ENCODE measurements around the gene CD276.

CD276 gene

DNA sequence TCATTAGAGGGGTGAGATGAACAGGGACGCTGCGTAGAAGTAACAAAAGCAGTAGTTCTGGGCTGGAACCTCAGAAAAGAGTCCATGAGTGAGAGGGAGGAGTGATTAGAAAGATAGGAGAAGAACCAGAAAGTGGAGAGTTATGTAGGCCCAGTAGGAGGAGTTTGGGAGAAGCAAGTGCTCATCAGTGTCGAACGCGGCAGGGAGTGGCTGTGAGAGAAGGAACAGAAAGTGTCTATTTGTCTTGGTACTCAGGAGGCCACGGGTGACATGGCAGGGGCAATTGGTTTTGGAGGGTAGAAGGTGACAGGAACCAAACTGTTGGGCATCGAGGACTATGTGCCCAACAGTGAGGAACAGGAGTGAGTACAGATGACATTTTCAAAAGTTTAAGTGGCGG is 70.3 kb downstream of the CD276 start:
- Histone ChIP-seq H3K79me2 (ENCODE audit: control insufficient read depth, insufficient read depth, low read length) (no peaks in the 10 kb centered on the region), H3K4me2 (ENCODE audit: low read length) (no peak overlapping the region), H3K79me1 (ENCODE audit: low read length) (no peaks in the 10 kb centered on the region), H3K4me1 (ENCODE audit: control insufficient read depth, low read depth, low read length) (peaks cover 12% of the 10 kb centered on the region), H2AK5ac (ENCODE audit: low read length) (no peak overlapping the region), H2BK5ac (ENCODE audit: low read length) (no peak overlapping the region), H3K9ac (ENCODE audit: low read length) (no peak overlapping the region), H3K4me3 (ENCODE audit: low read length) (no peak overlapping the region), H3K36me3 (ENCODE audit: control insufficient read depth, insufficient read depth, low read length) (no peaks in the 10 kb centered on the region), H4K5ac (ENCODE audit: low read length) (no peak overlapping the region), H3K27me3 (ENCODE audit: insufficient read depth, low read length, poor library complexity) (no peaks in the 10 kb centered on the region), H3K18ac (ENCODE audit: low read length) (no peak overlapping the region), H3K56ac (ENCODE audit: low read length) (peak overlapping the region; percentile 76), H2BK15ac (replicated peaks; ENCODE audit: low read depth) (no peak overlapping the region), H3K23ac (ENCODE audit: low read length) (no peak overlapping the region), H3K27ac (ENCODE audit: low read depth, low read length) (no peak overlapping the region), H3K4ac (ENCODE audit: low read depth, low read length) (no peak overlapping the region), H2BK120ac (ENCODE audit: low read depth, low read length) (no peak overlapping the region), H4K8ac (ENCODE audit: low read depth, low read length) (no peak overlapping the region)
- no peak for DNase-seq
- no CpG with 5 or more reads among the region's 8 CpGs for WGBS (ENCODE audit: extremely low coverage, insufficient coverage, low lambda C conversion rate)

GRCh38 chr15:73755481-73755880 is 71.3 kb downstream of the CD276 start:
- Histone ChIP-seq H3K4me3 (ENCODE audit: low read length) (no peak overlapping the region), H2AK5ac (ENCODE audit: low read length) (no peak overlapping the region), H3K56ac (ENCODE audit: low read length) (no peak overlapping the region), H2BK15ac (replicated peaks; ENCODE audit: low read depth) (no peak overlapping the region), H3K9ac (ENCODE audit: low read length) (no peak overlapping the region), H3K79me2 (ENCODE audit: control insufficient read depth, insufficient read depth, low read length) (no peaks in the 10 kb centered on the region), H3K4me2 (ENCODE audit: low read length) (no peak overlapping the region), H3K27me3 (ENCODE audit: insufficient read depth, low read length, poor library complexity) (no peaks in the 10 kb centered on the region), H4K5ac (ENCODE audit: low read length) (no peak overlapping the region), H3K79me1 (ENCODE audit: low read length) (no peaks in the 10 kb centered on the region), H3K18ac (ENCODE audit: low read length) (no peak overlapping the region), H3K4ac (ENCODE audit: low read depth, low read length) (no peak overlapping the region), H3K4me1 (ENCODE audit: control insufficient read depth, low read depth, low read length) (peaks cover 12% of the 10 kb centered on the region), H2BK5ac (ENCODE audit: low read length) (no peak overlapping the region), H3K36me3 (ENCODE audit: control insufficient read depth, insufficient read depth, low read length) (no peaks in the 10 kb centered on the region), H3K27ac (ENCODE audit: low read depth, low read length) (no peak overlapping the region), H2BK120ac (ENCODE audit: low read depth, low read length) (no peak overlapping the region), H4K8ac (ENCODE audit: low read depth, low read length) (no peak overlapping the region), H3K23ac (ENCODE audit: low read length) (no peak overlapping the region)
- no CpG with 5 or more reads among the region's 5 CpGs for WGBS (ENCODE audit: extremely low coverage, insufficient coverage, low lambda C conversion rate)
- DNase-seq, result no peak

DNA sequence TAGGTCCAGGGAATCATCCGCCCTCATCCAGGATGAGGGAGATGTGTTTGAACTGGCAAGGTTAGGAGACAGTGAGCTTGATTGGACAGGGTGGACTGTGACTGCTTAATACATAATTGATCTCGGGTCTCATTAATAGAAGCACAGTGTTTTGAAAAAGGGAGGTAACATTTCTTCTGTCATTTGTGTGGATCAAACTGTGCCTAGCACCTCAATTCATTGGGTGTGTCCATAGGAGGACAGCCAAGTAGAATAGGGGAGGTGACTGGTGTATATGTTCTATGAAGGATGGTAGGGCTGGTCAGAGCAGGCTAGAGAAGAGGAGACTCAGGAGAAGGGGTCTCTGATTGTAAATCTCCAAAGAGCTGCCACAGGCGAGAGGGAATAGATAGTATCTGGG is 71.8 kb downstream of the CD276 start:
- Histone ChIP-seq H2BK120ac (ENCODE audit: low read depth, low read length) (no peak overlapping the region), H3K23ac (ENCODE audit: low read length) (no peak overlapping the region), H3K4me3 (ENCODE audit: low read length) (no peak overlapping the region), H3K79me1 (ENCODE audit: low read length) (no peaks in the 10 kb centered on the region), H4K8ac (ENCODE audit: low read depth, low read length) (no peak overlapping the region), H3K4ac (ENCODE audit: low read depth, low read length) (no peak overlapping the region), H3K79me2 (ENCODE audit: control insufficient read depth, insufficient read depth, low read length) (no peaks in the 10 kb centered on the region), H3K9ac (ENCODE audit: low read length) (no peak overlapping the region), H2AK5ac (ENCODE audit: low read length) (no peak overlapping the region), H3K27ac (ENCODE audit: low read depth, low read length) (no peak overlapping the region), H3K4me2 (ENCODE audit: low read length) (no peak overlapping the region), H3K56ac (ENCODE audit: low read length) (no peak overlapping the region), H3K27me3 (ENCODE audit: insufficient read depth, low read length, poor library complexity) (no peaks in the 10 kb centered on the region), H3K4me1 (ENCODE audit: control insufficient read depth, low read depth, low read length) (peaks cover 12% of the 10 kb centered on the region), H2BK5ac (ENCODE audit: low read length) (no peak overlapping the region), H2BK15ac (replicated peaks; ENCODE audit: low read depth) (no peak overlapping the region), H4K5ac (ENCODE audit: low read length) (no peak overlapping the region), H3K18ac (ENCODE audit: low read length) (no peak overlapping the region), H3K36me3 (ENCODE audit: control insufficient read depth, insufficient read depth, low read length) (no peaks in the 10 kb centered on the region)
- no peak for DNase-seq
- no CpG with 5 or more reads among the region's 3 CpGs for WGBS (ENCODE audit: extremely low coverage, insufficient coverage, low lambda C conversion rate)

GRCh38 chr15:73756390-73756789 is 72.2 kb downstream of the CD276 start:
- H3K27ac ChIP-seq (ENCODE audit: low read depth, low read length), result no peak overlapping the region
- no peak overlapping the region for H3K4me3 ChIP-seq (ENCODE audit: low read length)
- no peak overlapping the region for H3K18ac ChIP-seq (ENCODE audit: low read length)
- no peak overlapping the region for H3K4ac ChIP-seq (ENCODE audit: low read depth, low read length)
- H2BK120ac ChIP-seq (ENCODE audit: low read depth, low read length), result no peak overlapping the region
- peaks cover 11% of the 10 kb centered on the region for H3K4me1 ChIP-seq (ENCODE audit: control insufficient read depth, low read depth, low read length)
- no peak overlapping the region for H2BK15ac ChIP-seq (replicated peaks; ENCODE audit: low read depth)
- no peak overlapping the region for H4K5ac ChIP-seq (ENCODE audit: low read length)
- no peaks in the 10 kb centered on the region for H3K79me1 ChIP-seq (ENCODE audit: low read length)
- H2AK5ac ChIP-seq (ENCODE audit: low read length), result no peak overlapping the region
- WGBS (ENCODE audit: extremely low coverage, insufficient coverage, low lambda C conversion rate), result no CpG with 5 or more reads among the region's 2 CpGs
- H2BK5ac ChIP-seq (ENCODE audit: low read length), result no peak overlapping the region
- H3K9ac ChIP-seq (ENCODE audit: low read length), result no peak overlapping the region
- no peak for DNase-seq
- no peaks in the 10 kb centered on the region for H3K36me3 ChIP-seq (ENCODE audit: control insufficient read depth, insufficient read depth, low read length)
- no peak overlapping the region for H3K23ac ChIP-seq (ENCODE audit: low read length)
- no peaks in the 10 kb centered on the region for H3K27me3 ChIP-seq (ENCODE audit: insufficient read depth, low read length, poor library complexity)
- H3K56ac ChIP-seq (ENCODE audit: low read length), result no peak overlapping the region
- no peaks in the 10 kb centered on the region for H3K79me2 ChIP-seq (ENCODE audit: control insufficient read depth, insufficient read depth, low read length)
- no peak overlapping the region for H3K4me2 ChIP-seq (ENCODE audit: low read length)
- no peak overlapping the region for H4K8ac ChIP-seq (ENCODE audit: low read depth, low read length)

GRCh38 chr15:73756947-73757513 is 72.8 kb downstream of the CD276 start:
- H3K9ac ChIP-seq (ENCODE audit: low read length), result no peak overlapping the region
- no peak overlapping the region for H2AK5ac ChIP-seq (ENCODE audit: low read length)
- H2BK5ac ChIP-seq (ENCODE audit: low read length), result no peak overlapping the region
- peaks cover 9% of the 10 kb centered on the region for H3K4me1 ChIP-seq (ENCODE audit: control insufficient read depth, low read depth, low read length)
- no peaks in the 10 kb centered on the region for H3K79me1 ChIP-seq (ENCODE audit: low read length)
- H2BK120ac ChIP-seq (ENCODE audit: low read depth, low read length), result no peak overlapping the region
- no CpG with 5 or more reads among the region's 3 CpGs for WGBS (ENCODE audit: extremely low coverage, insufficient coverage, low lambda C conversion rate)
- no peak overlapping the region for H2BK15ac ChIP-seq (replicated peaks; ENCODE audit: low read depth)
- H3K18ac ChIP-seq (ENCODE audit: low read length), result no peak overlapping the region
- H4K5ac ChIP-seq (ENCODE audit: low read length), result no peak overlapping the region
- no peaks in the 10 kb centered on the region for H3K79me2 ChIP-seq (ENCODE audit: control insufficient read depth, insufficient read depth, low read length)
- H3K23ac ChIP-seq (ENCODE audit: low read length), result no peak overlapping the region
- H3K56ac ChIP-seq (ENCODE audit: low read length), result no peak overlapping the region
- no peak overlapping the region for H3K4me2 ChIP-seq (ENCODE audit: low read length)
- H4K8ac ChIP-seq (ENCODE audit: low read depth, low read length), result no peak overlapping the region
- no peak overlapping the region for H3K4me3 ChIP-seq (ENCODE audit: low read length)
- no peak for DNase-seq
- H3K36me3 ChIP-seq (ENCODE audit: control insufficient read depth, insufficient read depth, low read length), result no peaks in the 10 kb centered on the region
- H3K27me3 ChIP-seq (ENCODE audit: insufficient read depth, low read length, poor library complexity), result no peaks in the 10 kb centered on the region
- H3K27ac ChIP-seq (ENCODE audit: low read depth, low read length), result no peak overlapping the region
- no peak overlapping the region for H3K4ac ChIP-seq (ENCODE audit: low read depth, low read length)

DNA sequence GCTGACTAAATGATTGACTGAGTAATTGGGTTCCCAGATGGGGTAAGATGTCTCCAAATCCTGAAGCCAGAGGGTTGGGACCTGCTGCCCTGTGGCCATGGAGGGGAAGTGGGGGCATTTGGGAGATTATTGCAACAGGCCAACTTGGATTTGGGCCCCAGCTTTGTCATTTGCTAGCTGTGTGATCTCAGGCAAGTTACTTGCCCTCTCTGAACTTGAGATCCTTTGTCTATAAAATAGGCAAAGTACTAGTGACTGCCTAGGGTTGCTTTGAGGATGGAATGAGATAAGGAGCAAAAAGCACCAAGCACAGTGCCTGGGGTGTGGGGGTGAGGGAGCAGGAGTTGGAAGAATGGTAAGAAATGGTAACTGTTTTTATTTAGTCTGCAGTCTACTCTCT is 73.4 kb downstream of the CD276 start:
- no peak overlapping the region for H2AK5ac ChIP-seq (ENCODE audit: low read length)
- no peak overlapping the region for H3K4me2 ChIP-seq (ENCODE audit: low read length)
- no peak overlapping the region for H3K4me3 ChIP-seq (ENCODE audit: low read length)
- no peaks in the 10 kb centered on the region for H3K27me3 ChIP-seq (ENCODE audit: insufficient read depth, low read length, poor library complexity)
- no peak overlapping the region for H3K18ac ChIP-seq (ENCODE audit: low read length)
- H3K79me2 ChIP-seq (ENCODE audit: control insufficient read depth, insufficient read depth, low read length), result no peaks in the 10 kb centered on the region
- DNase-seq, result no peak
- H4K8ac ChIP-seq (ENCODE audit: low read depth, low read length), result no peak overlapping the region
- no peaks in the 10 kb centered on the region for H3K79me1 ChIP-seq (ENCODE audit: low read length)
- no peak overlapping the region for H3K4ac ChIP-seq (ENCODE audit: low read depth, low read length)
- no peak overlapping the region for H4K5ac ChIP-seq (ENCODE audit: low read length)
- peaks cover 9% of the 10 kb centered on the region for H3K4me1 ChIP-seq (ENCODE audit: control insufficient read depth, low read depth, low read length)
- H2BK120ac ChIP-seq (ENCODE audit: low read depth, low read length), result no peak overlapping the region
- no peaks in the 10 kb centered on the region for H3K36me3 ChIP-seq (ENCODE audit: control insufficient read depth, insufficient read depth, low read length)
- H3K27ac ChIP-seq (ENCODE audit: low read depth, low read length), result no peak overlapping the region
- H3K9ac ChIP-seq (ENCODE audit: low read length), result no peak overlapping the region
- no peak overlapping the region for H2BK5ac ChIP-seq (ENCODE audit: low read length)
- no peak overlapping the region for H2BK15ac ChIP-seq (replicated peaks; ENCODE audit: low read depth)
- no peak overlapping the region for H3K56ac ChIP-seq (ENCODE audit: low read length)
- no peak overlapping the region for H3K23ac ChIP-seq (ENCODE audit: low read length)
